Caco-2 (cell line): ENCODE results near the gene NUB1. TPM values are rescaled to one million over a fixed set of nuclear protein-coding genes. Genes with fewer than 3 reads are reported as not detected.

ENCODE experiments used
- BruUV-seq: library from RNA; stranded (reverse); fragments of 400-500 nt; replicated peaks from 2 replicates; lab custom pipeline; 2021; lab: Mats Ljungman, UMichigan
- CTCF ChIA-PET: fragments of 300-600 bp; sonication (Branson Sonifier 250); formaldehyde crosslinking; loops from one replicate; lab custom pipeline; 2022; ENCODE audit warnings: antibody characterized with exemption; lab: Charles Lee
- POLR2A ChIA-PET: fragments of 300-600 bp; sonication (Branson Sonifier 250); formaldehyde crosslinking; loops from one replicate; lab custom pipeline; 2022; ENCODE audit warnings: antibody characterized with exemption; lab: Charles Lee
- DNase-seq, 2 experiments: peaks; one replicate each; pipeline versions ENCODE4 v3.0.0 to v3.0.0-alpha.2; 2020 to 2022
- H3K27me3 ChIP-seq: replicated peaks from 2 replicates; pipeline ENCODE4 v1.6.0; 2011; ENCODE audit warnings: low read length; ENCODE audit not compliant: control insufficient read depth, insufficient read depth
- H3K36me3 ChIP-seq: 2 replicates; pipeline ENCODE4 v1.5.1; 2011; ENCODE audit warnings: low read length; ENCODE audit not compliant: control insufficient read depth, insufficient read depth
- H3K4me1 ChIP-seq: fragments of 250-450 bp; sonication (Bioruptor Pico); 2 replicates; pipeline ENCODE4 v1.5.1; 2020; ENCODE audit warnings: mild to moderate bottlenecking
- H3K4me3 ChIP-seq: 2 replicates; pipeline ENCODE4 v1.5.1; 2011; ENCODE audit warnings: low read depth, mild to moderate bottlenecking, control low read depth, low read length
- H3K9me3 ChIP-seq: fragments of 250-450 bp; sonication (Bioruptor Pico); 2 replicates; pipeline ENCODE4 v1.5.1; 2020; ENCODE audit warnings: mild to moderate bottlenecking, moderate library complexity
- H3K27ac Mint-ChIP-seq: one replicate; pipeline ENCODE4 v1.8.0; 2022; ENCODE audit warnings: mixed read lengths; ENCODE audit not compliant: unreplicated experiment
- H3K27me3 Mint-ChIP-seq: one replicate; pipeline ENCODE4 v1.8.0; 2022; ENCODE audit warnings: mixed read lengths; ENCODE audit not compliant: insufficient read depth, unreplicated experiment
- H3K36me3 Mint-ChIP-seq: one replicate; pipeline ENCODE4 v1.8.0; 2022; ENCODE audit warnings: mild to moderate bottlenecking, mixed read lengths; ENCODE audit not compliant: insufficient read depth, unreplicated experiment
- H3K4me1 Mint-ChIP-seq: one replicate; pipeline ENCODE4 v1.8.0; 2022; ENCODE audit warnings: low read depth, mixed read lengths; ENCODE audit not compliant: unreplicated experiment
- H3K4me3 Mint-ChIP-seq: one replicate; pipeline ENCODE4 v1.8.0; 2022; ENCODE audit warnings: mild to moderate bottlenecking, moderate library complexity, mixed read lengths; ENCODE audit not compliant: unreplicated experiment
- H3K9me3 Mint-ChIP-seq: one replicate; pipeline ENCODE4 v1.8.0; 2022; ENCODE audit warnings: mixed read lengths; ENCODE audit not compliant: unreplicated experiment
- CTCF ChIP-seq, 2 experiments: fragments of 200-600 bp in 1 of 2; IDR thresholded peaks; 1 replicate in 1 of 2; 2 replicates in 1 of 2; pipeline versions ENCODE4 v1.5.1 to v1.8.0; 2011 to 2022; ENCODE audit warnings: antibody characterized with exemption in 1 of 2, control low read depth in 1 of 2, inconsistent platforms in 1 of 2, low read depth in 1 of 2, low read length in 1 of 2, mild to moderate bottlenecking in 1 of 2, moderate library complexity in 1 of 2; ENCODE audit not compliant: insufficient read depth in 1 of 2, severe bottlenecking in 1 of 2, unreplicated experiment in 1 of 2
- intact Hi-C: fragments of 100-400 bp; cut with micrococcal nuclease; formaldehyde crosslinking; loops from one replicate; pipeline ENCODE4 v1.10.0; 2022; ENCODE audit not compliant: unreplicated experiment
- total RNA-seq: library from RNA; stranded (reverse); gene quantifications from 2 replicates; pipeline ENCODE4 v1.2.3, GENCODE V29; 2022

The NUB1 gene
- total RNA-seq, 1 experiment from 2014 or later: 51.6 TPM

DNA sequence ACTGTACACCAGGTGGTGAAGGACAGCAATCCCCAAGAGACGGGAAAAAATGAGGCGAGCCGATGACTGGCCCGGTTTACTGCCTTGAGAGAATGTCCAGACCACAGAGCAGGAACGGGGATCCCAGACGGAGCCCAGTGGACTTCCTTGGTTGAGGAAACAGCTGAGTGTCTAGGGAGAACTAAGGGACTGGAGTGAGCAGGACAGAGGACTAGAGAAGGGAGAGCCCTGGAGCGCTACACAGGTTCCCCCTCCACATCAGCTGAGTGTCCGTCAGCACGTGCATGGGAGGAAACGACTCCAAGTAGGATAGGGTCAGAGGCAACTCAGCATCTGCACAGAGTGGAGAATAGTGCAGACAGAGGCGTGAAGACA, 75.3 kb downstream of the NUB1 start:
- intact Hi-C loops: no loop called here
- CTCF ChIA-PET: interaction anchor here (0.6 to 0.7 kb wide), 2 partner anchors 331 to 518 kb away, joined by 3 read pairs; no protein-coding TSS in a partner anchor
- DNase-seq: no peak
- Mint-ChIP-seq H3K9me3 (peaks cover 21% of the 10 kb centered on the region), H3K36me3 (no peaks in the 10 kb centered on the region), H3K27me3 (peaks cover 3% of the 10 kb centered on the region), H3K27ac (peak overlapping the region; percentile 1), H3K4me1 (no peaks in the 10 kb centered on the region), H3K4me3 (no peak overlapping the region)
- TF ChIP-seq CTCF (IDR thresholded peaks at IDR 0.05; ENCODE audit: insufficient read depth in 1 of 2, low read depth in 1 of 2, low read length in 1 of 2, severe bottlenecking in 1 of 2, unreplicated experiment in 1 of 2): no peak
- Histone ChIP-seq H3K27me3 (no peaks in the 10 kb centered on the region), H3K4me1 (no peaks in the 10 kb centered on the region), H3K4me3 (no peak overlapping the region), H3K9me3 (peaks cover 19% of the 10 kb centered on the region), H3K36me3 (no peaks in the 10 kb centered on the region)
- no TSS peak for BruUV-seq
- POLR2A ChIA-PET: no interaction called here

DNA sequence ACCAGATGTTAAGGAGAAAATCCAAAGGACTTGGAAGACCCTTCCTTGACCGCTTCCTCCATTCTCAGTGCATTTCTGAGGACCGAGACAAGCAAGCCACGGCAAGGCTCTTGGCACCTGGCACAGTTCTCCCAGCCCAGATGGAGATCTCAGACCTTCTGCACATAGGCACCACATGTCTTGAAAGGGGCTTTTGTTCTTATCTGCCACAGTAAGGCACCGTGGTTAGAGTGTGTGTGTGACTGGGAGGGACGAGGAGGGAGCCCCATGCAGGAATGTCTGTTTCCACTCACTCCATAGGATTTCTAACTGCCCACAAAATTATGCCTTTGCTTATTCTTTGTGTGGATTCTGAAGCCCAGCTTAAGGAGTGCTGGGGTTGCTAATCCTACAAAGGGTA, 78.5 kb downstream of the NUB1 start:
- DNase-seq: no peak
- intact Hi-C loops: no loop called here
- TF ChIP-seq CTCF (IDR thresholded peaks at IDR 0.05; ENCODE audit: insufficient read depth in 1 of 2, low read depth in 1 of 2, low read length in 1 of 2, severe bottlenecking in 1 of 2, unreplicated experiment in 1 of 2): no peak
- H3K27me3 ChIP-seq: no peaks in the 10 kb centered on the region
- H3K9me3 Mint-ChIP-seq: peaks cover 32% of the 10 kb centered on the region
- H3K4me3 Mint-ChIP-seq: no peak overlapping the region
- H3K9me3 ChIP-seq: peaks cover 30% of the 10 kb centered on the region
- H3K4me3 ChIP-seq: no peak overlapping the region
- POLR2A ChIA-PET: no interaction called here
- BruUV-seq: no TSS peak
- H3K36me3 Mint-ChIP-seq: no peaks in the 10 kb centered on the region
- H3K4me1 ChIP-seq: no peaks in the 10 kb centered on the region
- H3K27ac Mint-ChIP-seq: no peak overlapping the region
- peaks cover 12% of the 10 kb centered on the region for H3K4me1 Mint-ChIP-seq
- H3K36me3 ChIP-seq: no peaks in the 10 kb centered on the region
- no peaks in the 10 kb centered on the region for H3K27me3 Mint-ChIP-seq
- CTCF ChIA-PET: no interaction called here

DNA sequence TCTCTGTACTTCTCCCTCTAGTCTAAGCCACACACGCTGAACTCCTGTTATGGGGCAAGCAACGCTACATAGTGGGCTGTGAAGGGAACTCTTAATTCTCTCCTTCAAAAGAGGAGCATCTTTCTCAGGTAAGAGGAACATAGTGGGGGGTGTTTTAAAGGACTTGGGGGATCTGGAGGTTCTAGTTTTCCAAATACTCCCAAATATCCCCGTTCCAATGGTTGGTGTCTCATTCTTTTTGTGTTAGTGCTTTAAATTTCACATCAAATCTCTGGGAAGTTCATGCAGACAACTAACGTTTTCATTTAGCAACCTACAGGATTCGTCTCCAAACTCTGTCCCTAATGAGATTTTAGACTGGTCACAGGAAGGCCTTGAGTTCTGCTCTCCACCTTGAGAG, 80.6 kb downstream of the NUB1 start:
- no TSS peak for BruUV-seq
- Mint-ChIP-seq H3K27ac (no peak overlapping the region), H3K4me3 (no peak overlapping the region), H3K36me3 (no peaks in the 10 kb centered on the region), H3K4me1 (peaks cover 22% of the 10 kb centered on the region), H3K27me3 (no peaks in the 10 kb centered on the region), H3K9me3 (peaks cover 32% of the 10 kb centered on the region)
- intact Hi-C loops: no loop called here
- peaks cover 30% of the 10 kb centered on the region for H3K9me3 ChIP-seq
- DNase-seq: no peak
- no peak overlapping the region for H3K4me3 ChIP-seq
- H3K27me3 ChIP-seq: no peaks in the 10 kb centered on the region
- no peak for TF ChIP-seq CTCF (IDR thresholded peaks at IDR 0.05; ENCODE audit: insufficient read depth in 1 of 2, low read depth in 1 of 2, low read length in 1 of 2, severe bottlenecking in 1 of 2, unreplicated experiment in 1 of 2)
- ChIA-PET POLR2A (no interaction called here), CTCF (no interaction called here)
- H3K4me1 ChIP-seq: peaks cover 4% of the 10 kb centered on the region
- H3K36me3 ChIP-seq: no peaks in the 10 kb centered on the region
